Heart right ventricle (tissue), 16 donors: Measurements from ENCODE around the gene TMEM234. TPM values are rescaled to one million over a fixed set of nuclear protein-coding genes. Genes with fewer than 3 reads are reported as not detected.
A peak's percentile ranks its signal among the peaks of the same experiment; 100 is the strongest.

Experiments used
- ATAC-seq, 8 donors: fragments of 200-7000 bp; cut with Tn5 transposase; one replicate each; pipeline ENCODE4 v1.9.1; 2020; ENCODE audit warnings: mild to moderate bottlenecking in 8 of 8, moderate library complexity in 8 of 8, moderate number of reproducible peaks in 1 of 8
- DNase-seq, 2 donors: peaks; one replicate each; pipeline ENCODE4 v3.0.0-alpha.2; 2020
- H3K27ac ChIP-seq, 10 donors: fragments of 200-600 bp; sonication (generic) in 2 of 10; one replicate each; pipeline versions ENCODE4 v1.5.0 to v1.8.0; 2020 to 2022; ENCODE audit warnings: mild to moderate bottlenecking in 3 of 10
- H3K27me3 ChIP-seq, 7 donors: fragments of 200-600 bp; one replicate each; pipeline ENCODE4 v1.8.0; 2021 to 2022; ENCODE audit warnings: mild to moderate bottlenecking in 2 of 7
- H3K36me3 ChIP-seq, 9 donors: fragments of 200-600 bp; sonication (generic) in 1 of 9; one replicate each; pipeline versions ENCODE4 v1.5.0 to v1.8.0; 2020 to 2022; ENCODE audit warnings: mild to moderate bottlenecking in 2 of 9
- H3K4me1 ChIP-seq, 9 donors: fragments of 200-600 bp; sonication (generic) in 1 of 9; one replicate each; pipeline versions ENCODE4 v1.5.0 to v1.8.0; 2020 to 2022; ENCODE audit warnings: mild to moderate bottlenecking in 4 of 9
- H3K4me3 ChIP-seq, 10 donors: fragments of 200-600 bp; sonication (generic) in 2 of 10; one replicate each; pipeline versions ENCODE4 v1.5.0 to v1.8.0; 2020 to 2022; ENCODE audit warnings: mild to moderate bottlenecking in 7 of 10, moderate library complexity in 2 of 10
- H3K9me3 ChIP-seq, 11 donors: fragments of 200-600 bp in 10 of 11; sonication (generic) in 2 of 11; one replicate each; pipeline versions ENCODE4 v1.5.0 to v1.8.0; 2013 to 2022; ENCODE audit warnings: mild to moderate bottlenecking in 2 of 11, control low read depth in 1 of 11, moderate library complexity in 1 of 11
- CTCF ChIP-seq, 9 donors: fragments of 200-600 bp; sonication (generic) in 2 of 9; IDR thresholded peaks; one replicate each; pipeline versions ENCODE4 v1.5.0 to v1.8.0; 2021 to 2022; ENCODE audit warnings: antibody characterized with exemption in 9 of 9, mild to moderate bottlenecking in 5 of 9, moderate library complexity in 1 of 9
- WGBS, 2 donors: extraction: QIAGEN DNeasy Blood & Tissue Kit; methylation state at CpG; one replicate each; pipeline ENCODE4 v1.1.7; 2013; ENCODE audit warnings: inconsistent platforms in 1 of 2; 5-methylcytosine and 5-hydroxymethylcytosine counted together
- intact Hi-C, 10 donors: fragments of 100-400 bp; cut with DNase I; formaldehyde crosslinking; loops; one replicate each; pipeline versions ENCODE4 v1.11.1 to v1.14.2; 2022
- polyA plus RNA-seq, 2 donors: library from polyadenylated mRNA; stranded (reverse); fragments of 200-250 nt; gene quantifications; one replicate each; pipeline ENCODE4 v1.2.3, GENCODE V29; 2013
- total RNA-seq, 10 donors: library from RNA; stranded (reverse); fragmentation: NEBNext Ultra II Directional in 3 of 10; extraction: Animal tissue kit (Norgen Biotek cat#: 25700) in 3 of 10; gene quantifications; one replicate each; pipeline versions ENCODE4 v1.2.1 to v1.2.4, GENCODE V29; 2021 to 2023
- donor health status: Arrhythmogenic right ventricular cardiomyopathy.
- donor health status: ischemic (EF 13 %, LVEDD 7.1; RV severe dilation, severe dysfunction).
- donor health status: healthy with polysubstance abuse.
- donor health status: DM: no; HTN: yes; CAD: no.
- donor health status: DM: no; HTN: no; CAD: no.
- donor health status: ischemic (EF 25% LVEDD 6.9; RV normal size, moderate dysfunction).
- donor health status: ischemic (EF 25% LVEDD 5.7; RV mildly dilated, moderate dysfunction).
- donor health status: healthy.
- donor health status: DM: yes; HTN: yes; CAD: no.
- donor health status: Ischemic cardiomyopathy.
- donor health status: ischemic (EF 35%, LVEDD 5.7; RV mildly dilated, moderate dysfunction).
- donor health status: nonischemic (EF 11% LVEDD 7.7; RV severe dilation, severe dysfunction).
- donor health status: DM: yes; HTN: yes; CAD: no.
- donor health status: PGD.
- donor health status: ischemic (EF 29% LVEDD 5.4; RV normal size, mild dysfunction).
- donor health status: nonischemic (EF 23%, LVEDD 6.1; RV moderate dilation, normal function).

The TMEM234 gene
- total and polyA plus RNA-seq, 12 donors: 8.1 to 19.6 (median 11.3) TPM

DNA sequence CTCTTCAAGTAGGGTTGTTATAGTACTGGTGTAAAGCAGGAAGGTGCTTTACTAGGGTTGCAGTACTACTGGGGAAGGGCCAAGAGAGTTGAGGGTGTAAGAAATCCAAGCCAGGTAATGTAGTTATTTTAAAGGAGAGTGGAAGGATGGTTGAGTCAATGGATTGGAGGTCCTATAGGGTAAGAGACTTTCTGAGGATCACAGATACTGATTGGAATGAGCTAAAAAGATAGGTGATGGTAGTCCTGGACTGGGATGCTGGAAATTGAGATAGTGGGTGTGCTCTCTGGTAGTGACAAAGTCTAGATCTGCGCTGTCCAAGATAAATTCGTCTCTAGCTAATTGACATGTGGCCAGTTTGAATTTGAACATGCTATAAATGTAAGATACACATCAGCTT is 35.7 kb downstream of the TMEM234 start:
- TF ChIP-seq CTCF (IDR thresholded peaks at IDR 0.05): no peak
- peaks cover 0 to 100% (median 66%) of the 10 kb centered on the region in 9 donors for H3K36me3 ChIP-seq
- intact Hi-C loops: no loop called here
- H3K27ac ChIP-seq: no peak overlapping the region
- peaks cover 0 to 46% (median 24%) of the 10 kb centered on the region in 9 donors for H3K4me1 ChIP-seq
- H3K27me3 ChIP-seq: no peaks in the 10 kb centered on the region
- H3K4me3 ChIP-seq: no peak overlapping the region
- H3K9me3 ChIP-seq: no peaks in the 10 kb centered on the region
- DNase-seq (no peak), ATAC-seq (no peak)
- 85 to 87% methylated on average over 2 of the region's 2 CpGs for WGBS, 2 donors

GRCh38 chr1:32186077-32186476 is 36.1 kb downstream of the TMEM234 start:
- Histone ChIP-seq H3K9me3 (no peaks in the 10 kb centered on the region), H3K4me3 (no peak overlapping the region), H3K4me1 (peaks cover 0 to 50% (median 28%) of the 10 kb centered on the region in 9 donors), H3K36me3 (peaks cover 0 to 100% (median 62%) of the 10 kb centered on the region in 9 donors), H3K27ac (no peak overlapping the region), H3K27me3 (no peaks in the 10 kb centered on the region)
- TF ChIP-seq CTCF (IDR thresholded peaks at IDR 0.05): no peak
- WGBS, 2 donors: 91 to 98% methylated on average over 2 of the region's 2 CpGs
- no peak for ATAC-seq
- no peak for DNase-seq
- intact Hi-C loops: no loop called here

- H3K4me3 ChIP-seq: no peak overlapping the region
- no peak overlapping the region for H3K27ac ChIP-seq
- no peak for DNase-seq
- no peak for ATAC-seq
- no peaks in the 10 kb centered on the region for H3K9me3 ChIP-seq
- intact Hi-C loops: no loop called here
- no peak for TF ChIP-seq CTCF (IDR thresholded peaks at IDR 0.05)
- H3K4me1 ChIP-seq: peaks cover 3 to 58% (median 38%) of the 10 kb centered on the region in 9 donors
- no peaks in the 10 kb centered on the region for H3K27me3 ChIP-seq
- peaks cover 0 to 88% (median 48%) of the 10 kb centered on the region in 9 donors for H3K36me3 ChIP-seq
These were observed 37.5 kb downstream of the TMEM234 start for GRCh38 chr1:32184650-32185049.

GRCh38 chr1:32182060-32182459 is 40.1 kb downstream of the TMEM234 start:
- DNase-seq: no peak
- ATAC-seq: no peak
- TF ChIP-seq CTCF (IDR thresholded peaks at IDR 0.05): no peak
- Histone ChIP-seq H3K4me3 (peak overlapping the region in 3 of 10 donors; percentile 68 to 77 (median 73)), H3K9me3 (no peaks in the 10 kb centered on the region), H3K27ac (peak overlapping the region in 2 of 10 donors; percentile 95 to 97), H3K4me1 (peaks cover 3 to 73% (median 45%) of the 10 kb centered on the region in 9 donors), H3K36me3 (peaks cover 0 to 62% (median 27%) of the 10 kb centered on the region in 9 donors), H3K27me3 (no peaks in the 10 kb centered on the region)
- 88 to 89% methylated on average over 6 of the region's 6 CpGs for WGBS, 2 donors
- intact Hi-C loops: no loop called here
